Nephron (organoid): ENCODE results near the gene ICAM2.

ENCODE experiments used
- H3K27ac Mint-ChIP-seq, 3 experiments: 2 replicates each; pipeline ENCODE4 v1.8.0; 2020; ENCODE audit warnings: mixed read lengths in 3 of 3, mild to moderate bottlenecking in 2 of 3, moderate library complexity in 1 of 3
- H3K27me3 Mint-ChIP-seq: 2 replicates; pipeline ENCODE4 v1.8.0; 2021; ENCODE audit warnings: low read depth, mild to moderate bottlenecking, moderate library complexity, mixed read lengths
- H3K36me3 Mint-ChIP-seq: 2 replicates; pipeline ENCODE4 v1.8.0; 2020; ENCODE audit warnings: low read depth, mixed read lengths
- H3K4me1 Mint-ChIP-seq: 2 replicates; pipeline ENCODE4 v1.8.0; 2020; ENCODE audit warnings: mixed read lengths
- H3K4me3 Mint-ChIP-seq, 3 experiments: 2 replicates each; pipeline ENCODE4 v1.8.0; 2020; ENCODE audit warnings: mild to moderate bottlenecking in 3 of 3, mixed read lengths in 3 of 3, moderate library complexity in 2 of 3
- H3K9me3 Mint-ChIP-seq: 2 replicates; pipeline ENCODE4 v1.8.0; 2020; ENCODE audit warnings: mixed read lengths
- TF ChIP-seq, protein P1 (sequence below), 3 experiments: fragments of 200-600 bp; sonication (generic); IDR thresholded peaks; one replicate each; pipeline ENCODE4 v1.5.0; 2021; ENCODE audit warnings: antibody characterized with exemption in 3 of 3; ENCODE audit not compliant: unreplicated experiment in 3 of 3

The ICAM2 gene

GRCh38 chr17:63998721-63999679 lies 21.4 kb downstream of the ICAM2 start:
- no peaks in the 10 kb centered on the region for H3K36me3 Mint-ChIP-seq
- H3K4me3 Mint-ChIP-seq = peak overlapping the region; percentile 65 to 82 (median 80)
- no peaks in the 10 kb centered on the region for H3K9me3 Mint-ChIP-seq
- no peak overlapping the region for H3K27ac Mint-ChIP-seq
- peaks cover 18% of the 10 kb centered on the region for H3K4me1 Mint-ChIP-seq
- TF ChIP-seq, protein P1, sequence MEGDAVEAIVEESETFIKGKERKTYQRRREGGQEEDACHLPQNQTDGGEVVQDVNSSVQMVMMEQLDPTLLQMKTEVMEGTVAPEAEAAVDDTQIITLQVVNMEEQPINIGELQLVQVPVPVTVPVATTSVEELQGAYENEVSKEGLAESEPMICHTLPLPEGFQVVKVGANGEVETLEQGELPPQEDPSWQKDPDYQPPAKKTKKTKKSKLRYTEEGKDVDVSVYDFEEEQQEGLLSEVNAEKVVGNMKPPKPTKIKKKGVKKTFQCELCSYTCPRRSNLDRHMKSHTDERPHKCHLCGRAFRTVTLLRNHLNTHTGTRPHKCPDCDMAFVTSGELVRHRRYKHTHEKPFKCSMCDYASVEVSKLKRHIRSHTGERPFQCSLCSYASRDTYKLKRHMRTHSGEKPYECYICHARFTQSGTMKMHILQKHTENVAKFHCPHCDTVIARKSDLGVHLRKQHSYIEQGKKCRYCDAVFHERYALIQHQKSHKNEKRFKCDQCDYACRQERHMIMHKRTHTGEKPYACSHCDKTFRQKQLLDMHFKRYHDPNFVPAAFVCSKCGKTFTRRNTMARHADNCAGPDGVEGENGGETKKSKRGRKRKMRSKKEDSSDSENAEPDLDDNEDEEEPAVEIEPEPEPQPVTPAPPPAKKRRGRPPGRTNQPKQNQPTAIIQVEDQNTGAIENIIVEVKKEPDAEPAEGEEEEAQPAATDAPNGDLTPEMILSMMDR (IDR thresholded peaks at IDR 0.05; ENCODE audit: unreplicated experiment in 3 of 3) = no peak
- peaks cover 23% of the 10 kb centered on the region for H3K27me3 Mint-ChIP-seq

DNA sequence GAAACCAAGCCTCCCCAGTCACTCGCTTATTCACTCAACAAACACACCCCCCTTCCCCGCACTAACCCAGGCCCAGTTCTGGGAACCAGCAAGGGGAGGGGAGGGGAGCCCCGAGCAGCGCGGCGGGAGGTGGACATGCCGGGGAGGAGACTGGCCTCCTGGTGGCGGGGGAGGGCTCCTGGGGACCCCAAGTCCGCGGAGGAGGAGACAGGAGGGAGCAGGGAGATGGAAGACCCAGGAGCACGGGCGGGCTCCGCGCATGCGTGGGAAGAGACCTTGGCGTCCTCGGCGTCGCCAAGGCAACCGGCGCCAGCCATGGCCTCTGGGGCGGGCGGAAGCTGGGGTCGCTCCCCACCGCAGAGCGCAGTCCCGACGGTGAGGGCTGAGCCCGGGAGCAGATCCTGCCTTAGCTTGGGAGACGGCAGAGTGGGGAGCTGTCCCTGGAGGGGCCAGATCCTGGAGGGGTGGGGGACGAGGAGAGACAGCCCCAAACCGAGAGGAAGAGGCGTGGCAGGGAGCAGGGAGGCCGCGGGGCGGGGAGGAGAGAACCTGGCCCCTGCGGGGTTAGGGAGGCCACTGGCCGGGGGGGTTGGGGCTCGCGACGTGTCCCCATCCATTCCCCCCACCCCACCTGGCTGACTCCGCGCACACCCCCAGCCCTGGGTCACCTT lies 22.2 kb downstream of the ICAM2 start, which contains the start of gene PRR29:
Gene PRR29 (plus strand): TSS at position 302 of the 671 bp plus-strand sequence. CDS start 14 bp downstream, at position 316.
- Mint-ChIP-seq H3K36me3 (no peaks in the 10 kb centered on the region), H3K4me1 (peaks cover 18% of the 10 kb centered on the region), H3K9me3 (no peaks in the 10 kb centered on the region), H3K27me3 (peaks cover 29% of the 10 kb centered on the region), H3K4me3 (peak within 1 kb of the TSS; percentile 82 to 89 (median 86)), H3K27ac (no peak within 1 kb of the TSS)
- TF ChIP-seq, protein P1 (IDR thresholded peaks at IDR 0.05; ENCODE audit: unreplicated experiment in 3 of 3) = no peak

- TF ChIP-seq, protein P1 (IDR thresholded peaks at IDR 0.05; ENCODE audit: unreplicated experiment in 3 of 3) = no peak
- Mint-ChIP-seq H3K27me3 (peaks cover 32% of the 10 kb centered on the region), H3K27ac (no peak overlapping the region), H3K4me3 (peak overlapping the region; percentile 82 to 89 (median 86)), H3K4me1 (peaks cover 18% of the 10 kb centered on the region), H3K9me3 (no peaks in the 10 kb centered on the region), H3K36me3 (no peaks in the 10 kb centered on the region)
Measured at GRCh38 chr17:63997341-63998048, 22.9 kb downstream of the ICAM2 start.

- TF ChIP-seq, protein P1 (IDR thresholded peaks at IDR 0.05; ENCODE audit: unreplicated experiment in 3 of 3) = no peak
- H3K9me3 Mint-ChIP-seq = no peaks in the 10 kb centered on the region
- H3K4me1 Mint-ChIP-seq = peaks cover 18% of the 10 kb centered on the region
- H3K4me3 Mint-ChIP-seq = peak overlapping the region in 2 of 3 experiments; percentile 82 to 86
- peaks cover 41% of the 10 kb centered on the region for H3K27me3 Mint-ChIP-seq
- no peaks in the 10 kb centered on the region for H3K36me3 Mint-ChIP-seq
- H3K27ac Mint-ChIP-seq = no peak overlapping the region
Measured at GRCh38 chr17:63996430-63997182, 23.8 kb downstream of the ICAM2 start.

DNA sequence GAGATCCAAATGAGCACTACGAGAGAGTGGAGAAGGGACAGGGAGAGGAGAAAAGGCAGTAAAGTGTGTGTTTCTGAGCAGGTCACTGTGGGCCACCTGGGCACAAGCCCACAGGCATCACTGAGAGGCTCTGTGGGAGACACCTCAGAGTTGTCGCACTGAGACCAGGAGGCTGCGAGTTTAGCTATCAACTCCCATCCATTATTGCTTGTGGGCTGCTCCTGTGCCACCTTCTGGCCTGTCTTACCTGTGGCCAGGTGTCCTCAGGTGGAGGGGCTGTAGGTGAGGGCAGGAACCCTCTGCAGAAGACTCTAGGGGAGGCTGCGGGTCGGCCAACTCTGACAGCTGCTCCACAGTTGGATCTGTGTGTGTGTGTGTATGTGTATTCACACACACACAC lies 24.8 kb downstream of the ICAM2 start:
- H3K27me3 Mint-ChIP-seq = peaks cover 45% of the 10 kb centered on the region

More for the DNA sequence above, 24.8 kb downstream of the ICAM2 start:
- peaks cover 22% of the 10 kb centered on the region for H3K4me1 Mint-ChIP-seq
- H3K9me3 Mint-ChIP-seq = no peaks in the 10 kb centered on the region
- H3K27ac Mint-ChIP-seq = no peak overlapping the region
- H3K4me3 Mint-ChIP-seq = peak overlapping the region; percentile 38 to 50 (median 40)
- TF ChIP-seq, protein P1 (IDR thresholded peaks at IDR 0.05; ENCODE audit: unreplicated experiment in 3 of 3) = no peak
- H3K36me3 Mint-ChIP-seq = no peaks in the 10 kb centered on the region
